ENCODE measurements around the gene INTS1.

INTS1 gene

GRCh38 chr7:1428941-1429501, 75.2 kb downstream of the INTS1 start:
- no peak for FAIRE-seq

- no peak for FAIRE-seq
Observed at GRCh38 chr7:1427064-1427657, 77.0 kb downstream of the INTS1 start.

GRCh38 chr7:1426474-1426873, 77.7 kb downstream of the INTS1 start:
- no peak for FAIRE-seq

- no peak for FAIRE-seq
Observed at GRCh38 chr7:1425292-1426136, 78.7 kb downstream of the INTS1 start.

- FAIRE-seq, result no peak
Observed at GRCh38 chr7:1424041-1424440, 80.1 kb downstream of the INTS1 start.

- no peak for FAIRE-seq
Observed at GRCh38 chr7:1423264-1423811, 80.9 kb downstream of the INTS1 start.

- FAIRE-seq, result peak; percentile 99
Observed at GRCh38 chr7:1422512-1423263, 81.5 kb downstream of the INTS1 start.

GRCh38 chr7:1421946-1422345, 82.2 kb downstream of the INTS1 start:
- FAIRE-seq, result no peak

- no peak for FAIRE-seq
Observed at GRCh38 chr7:1421020-1421790, 83.0 kb downstream of the INTS1 start.
